GM12873 (cell line): ENCODE results near the gene GMNC.
A peak's percentile ranks its signal among the peaks of the same experiment; 100 is the strongest.

Experiments
- TF ChIP-seq, protein P1 (sequence below): IDR thresholded peaks from 2 replicates; pipeline ENCODE4 v1.5.1; 2012; ENCODE audit warnings: low read depth, mild to moderate bottlenecking, moderate library complexity, low read length, control low read depth; ENCODE audit not compliant: insufficient read depth; ENCODE audit errors: missing control alignments

The GMNC gene

DNA sequence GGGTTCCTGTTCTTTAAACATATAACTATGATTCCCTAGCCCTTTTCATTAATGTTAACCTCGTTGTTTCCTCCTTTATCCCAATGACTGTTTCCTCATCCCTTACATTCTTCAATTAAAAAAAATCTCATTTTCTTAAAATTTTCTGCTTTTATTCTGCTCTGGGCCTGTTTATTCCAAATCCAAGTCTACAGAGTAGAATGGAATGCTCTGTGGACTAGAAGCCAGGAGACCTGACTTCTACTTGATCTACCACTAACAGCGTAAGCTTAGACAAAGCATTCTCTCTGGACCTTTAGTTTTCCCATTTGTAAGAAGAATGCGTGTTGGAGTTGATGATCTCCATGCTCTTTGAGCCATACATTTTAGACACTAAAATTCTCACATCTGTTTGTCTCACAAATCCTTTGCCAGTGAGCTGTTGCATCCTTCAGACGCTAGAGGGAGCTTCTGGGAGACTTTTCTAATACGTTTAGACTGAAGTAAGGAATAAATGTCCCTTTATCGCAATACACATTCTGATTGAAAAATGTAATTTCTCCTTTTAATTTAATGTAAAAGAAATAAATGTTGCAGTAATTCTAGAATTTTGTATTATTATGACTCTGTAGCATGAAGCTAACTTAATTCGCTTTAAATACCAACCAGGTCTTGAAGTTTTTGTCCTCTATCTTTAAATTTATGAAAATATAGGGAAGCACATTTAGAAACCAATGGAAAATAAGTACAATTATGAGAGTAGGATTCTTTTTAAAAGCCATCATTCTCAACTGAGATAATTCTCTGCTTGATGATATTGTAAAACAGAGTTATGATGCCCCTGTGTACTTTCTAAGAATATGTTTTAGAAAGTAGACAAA is 21.7 kb upstream of the GMNC start:
- TF ChIP-seq, protein P1, sequence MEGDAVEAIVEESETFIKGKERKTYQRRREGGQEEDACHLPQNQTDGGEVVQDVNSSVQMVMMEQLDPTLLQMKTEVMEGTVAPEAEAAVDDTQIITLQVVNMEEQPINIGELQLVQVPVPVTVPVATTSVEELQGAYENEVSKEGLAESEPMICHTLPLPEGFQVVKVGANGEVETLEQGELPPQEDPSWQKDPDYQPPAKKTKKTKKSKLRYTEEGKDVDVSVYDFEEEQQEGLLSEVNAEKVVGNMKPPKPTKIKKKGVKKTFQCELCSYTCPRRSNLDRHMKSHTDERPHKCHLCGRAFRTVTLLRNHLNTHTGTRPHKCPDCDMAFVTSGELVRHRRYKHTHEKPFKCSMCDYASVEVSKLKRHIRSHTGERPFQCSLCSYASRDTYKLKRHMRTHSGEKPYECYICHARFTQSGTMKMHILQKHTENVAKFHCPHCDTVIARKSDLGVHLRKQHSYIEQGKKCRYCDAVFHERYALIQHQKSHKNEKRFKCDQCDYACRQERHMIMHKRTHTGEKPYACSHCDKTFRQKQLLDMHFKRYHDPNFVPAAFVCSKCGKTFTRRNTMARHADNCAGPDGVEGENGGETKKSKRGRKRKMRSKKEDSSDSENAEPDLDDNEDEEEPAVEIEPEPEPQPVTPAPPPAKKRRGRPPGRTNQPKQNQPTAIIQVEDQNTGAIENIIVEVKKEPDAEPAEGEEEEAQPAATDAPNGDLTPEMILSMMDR: peak; percentile 88

DNA sequence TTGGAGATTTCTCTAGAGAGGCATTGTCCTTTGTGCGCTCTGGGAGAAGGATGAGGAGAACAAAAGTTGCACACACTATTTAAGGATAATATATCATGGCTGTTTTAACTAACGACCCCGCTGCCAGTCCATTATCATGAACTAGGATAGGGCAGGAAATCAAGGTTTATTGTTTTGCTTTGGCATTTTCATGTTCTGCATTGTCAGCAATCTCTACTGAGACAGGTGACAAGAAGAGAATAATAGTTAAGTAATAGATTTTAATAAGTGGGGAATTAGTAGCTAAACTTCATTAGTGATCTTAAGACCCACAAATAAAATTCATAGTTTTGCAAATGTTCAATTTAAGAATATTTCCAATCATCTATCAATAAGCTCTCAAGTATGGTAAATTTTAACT is 20.6 kb upstream of the GMNC start:
- TF ChIP-seq, protein P1: no peak

DNA sequence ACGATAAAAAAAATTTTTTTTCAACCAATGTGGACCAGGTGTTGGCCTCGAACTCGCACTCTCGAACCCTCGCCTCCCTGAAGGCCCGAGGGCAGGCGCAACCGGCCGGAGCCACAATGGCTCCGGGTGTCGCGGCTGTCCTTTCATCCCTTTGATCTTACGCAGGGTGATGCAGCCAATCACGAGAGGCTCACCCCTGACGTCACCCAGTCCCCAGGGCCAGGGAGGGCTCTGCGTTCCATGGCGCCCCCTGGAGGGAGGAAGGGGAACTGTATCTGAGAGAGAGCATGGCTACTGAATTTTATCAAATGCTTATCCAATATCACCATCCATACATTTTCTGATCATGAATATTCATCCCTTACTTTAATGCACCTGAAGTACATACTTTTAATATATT is 15.4 kb upstream of the GMNC start:
- TF ChIP-seq, protein P1: peak; percentile 57

DNA sequence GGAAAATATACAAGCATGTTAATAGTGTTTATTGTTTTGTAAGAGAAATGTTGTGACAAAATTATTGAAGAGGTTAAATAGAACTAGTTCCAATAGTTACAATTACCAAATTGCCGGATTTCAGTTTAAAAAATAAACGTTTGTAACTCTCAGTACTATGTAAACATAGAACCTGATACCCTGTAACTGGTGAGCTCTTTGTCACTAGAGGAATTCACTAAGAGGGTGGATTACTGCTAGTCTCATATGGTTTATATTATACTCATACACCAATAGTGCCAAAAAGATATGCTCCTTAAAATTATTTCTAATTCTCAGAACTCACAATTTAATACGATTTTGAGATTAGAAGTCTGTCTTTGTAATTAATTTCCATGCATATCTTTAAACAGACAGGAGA is 7.6 kb upstream of the GMNC start:
- TF ChIP-seq, protein P1: no peak

DNA sequence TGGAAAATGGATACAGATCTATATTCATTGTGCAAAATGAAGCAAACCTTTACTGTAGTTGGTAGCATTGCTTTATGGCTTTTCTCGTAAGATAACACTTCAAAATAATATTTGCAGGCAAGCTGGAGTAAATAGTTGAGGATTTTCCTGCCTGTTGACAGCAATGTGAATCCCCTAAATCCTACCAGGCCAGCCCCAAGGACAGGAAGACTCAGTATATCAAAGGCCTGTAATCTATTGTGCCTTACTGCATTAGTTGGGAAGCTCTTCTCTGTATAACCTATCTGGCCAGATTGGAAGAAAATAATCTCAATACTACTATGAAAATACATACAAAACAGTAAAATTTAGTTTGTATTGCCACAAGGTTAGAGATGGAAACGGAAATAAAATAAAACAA is 4.6 kb upstream of the GMNC start:
- TF ChIP-seq, protein P1: no peak

DNA sequence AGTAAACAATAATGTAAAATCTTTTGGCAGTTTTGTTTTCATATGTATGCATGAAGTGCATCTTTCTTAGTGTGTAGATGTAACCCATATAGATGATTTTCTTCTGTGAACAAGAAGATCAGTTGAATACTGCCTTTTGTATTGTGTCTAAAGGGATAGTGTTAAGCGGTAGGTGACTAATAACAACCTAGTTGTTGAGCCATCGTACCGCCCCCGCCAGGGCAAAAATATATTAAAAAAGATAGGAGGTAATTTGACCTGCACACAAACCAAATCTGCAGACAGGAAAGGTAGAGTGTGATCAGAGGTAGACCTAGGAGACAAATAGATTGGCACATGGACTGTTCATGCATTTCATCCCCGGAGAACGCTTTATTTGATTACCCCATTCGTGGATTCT is 3.3 kb upstream of the GMNC start:
- TF ChIP-seq, protein P1: no peak

DNA sequence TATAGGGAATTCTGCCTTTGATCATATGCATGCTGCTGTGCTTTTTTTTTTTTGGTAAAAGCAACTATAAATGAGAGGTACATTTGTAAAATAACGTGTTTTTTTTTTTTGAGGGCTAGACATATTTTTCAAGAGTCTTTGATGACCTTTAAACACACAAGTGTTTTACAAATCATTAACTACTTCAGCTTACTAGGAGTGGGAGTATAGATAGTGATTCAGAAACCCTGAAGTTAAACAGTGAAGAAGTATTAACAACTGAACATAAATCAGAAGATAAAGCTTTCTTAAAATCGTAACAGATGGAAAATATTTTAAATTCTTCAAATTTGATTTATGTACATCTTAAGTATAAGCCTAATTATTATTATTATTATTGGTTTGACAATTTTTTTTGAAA is 2.9 kb upstream of the GMNC start:
- TF ChIP-seq, protein P1: no peak

DNA sequence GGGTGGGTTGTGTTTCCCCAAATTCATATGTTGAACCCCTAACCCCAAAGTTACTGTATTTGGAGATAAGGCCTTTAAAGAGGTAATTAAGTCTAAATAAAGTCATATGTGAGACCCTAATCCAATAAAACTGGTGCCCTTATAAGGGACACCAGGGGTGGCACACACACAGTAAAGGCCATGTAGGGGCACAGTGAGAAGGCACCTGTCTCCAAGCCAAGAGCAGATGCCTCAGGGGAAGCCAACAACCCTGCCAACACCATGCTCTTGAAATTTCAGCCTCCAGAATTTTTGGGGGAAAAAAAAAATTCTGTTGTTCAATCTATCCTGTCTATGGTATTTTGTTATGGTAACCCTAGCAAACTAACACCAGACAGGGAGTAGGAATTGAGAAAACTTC is 1.5 kb upstream of the GMNC start:
- TF ChIP-seq, protein P1: no peak
